KG1 (cell line): ENCODE data around the gene PHF2.

Source experiments
- DNase-seq: peaks from one replicate; lab custom pipeline; 2025; lab: John Stamatoyannopoulos, UW

Gene PHF2

GRCh38 chr9:93630806-93631411 is 54.5 kb downstream of the PHF2 start:
- no peak for DNase-seq

GRCh38 chr9:93633492-93634221 is 57.3 kb downstream of the PHF2 start:
- DNase-seq = no peak

- DNase-seq = no peak
Measured at GRCh38 chr9:93634311-93635185, 58.2 kb downstream of the PHF2 start.

GRCh38 chr9:93635186-93636107 is 59.1 kb downstream of the PHF2 start:
- DNase-seq = no peak

- DNase-seq = no peak
Measured at GRCh38 chr9:93636172-93636661, 59.8 kb downstream of the PHF2 start.

- DNase-seq = no peak
Measured at GRCh38 chr9:93636667-93637066, 60.3 kb downstream of the PHF2 start.

- no peak for DNase-seq
Measured at GRCh38 chr9:93637886-93638285, 61.5 kb downstream of the PHF2 start.

GRCh38 chr9:93640027-93640426 is 63.6 kb downstream of the PHF2 start:
- no peak for DNase-seq

- DNase-seq = no peak
Measured at GRCh38 chr9:93642961-93643360, 66.6 kb downstream of the PHF2 start.

GRCh38 chr9:93644397-93645088 is 68.2 kb downstream of the PHF2 start:
- DNase-seq = no peak

GRCh38 chr9:93645149-93645889 is 68.9 kb downstream of the PHF2 start:
- no peak for DNase-seq

- DNase-seq = no peak
Measured at GRCh38 chr9:93645921-93646639, 69.7 kb downstream of the PHF2 start.

- no peak for DNase-seq
Measured at GRCh38 chr9:93646640-93647178, 70.3 kb downstream of the PHF2 start.

GRCh38 chr9:93648181-93648580 is 71.8 kb downstream of the PHF2 start:
- no peak for DNase-seq

GRCh38 chr9:93648836-93649235 is 72.5 kb downstream of the PHF2 start:
- DNase-seq = no peak

- DNase-seq = no peak
Measured at GRCh38 chr9:93649610-93650261, 73.4 kb downstream of the PHF2 start.

GRCh38 chr9:93650448-93650847 is 74.1 kb downstream of the PHF2 start:
- DNase-seq = no peak

- no peak for DNase-seq
Measured at GRCh38 chr9:93651521-93651950, 75.2 kb downstream of the PHF2 start.
